Epithelial cell of prostate (primary cell): ENCODE results near the gene PXMP2.
"Not testable (repeated sequence)": the region's sequence is repeated elsewhere in the genome, so short reads cannot be mapped to it uniquely, and the experiment has no call there.

Source experiments
- DNase-seq: peaks from one replicate; pipeline ENCODE4 v3.0.0-alpha.2; 2011; ENCODE audit warnings: low read depth, low spot score
- H3K27ac ChIP-seq: fragments of 450-650 bp; 2 replicates; pipeline ENCODE4 v1.5.1; 2017; ENCODE audit warnings: mild to moderate bottlenecking

PXMP2 gene

DNA sequence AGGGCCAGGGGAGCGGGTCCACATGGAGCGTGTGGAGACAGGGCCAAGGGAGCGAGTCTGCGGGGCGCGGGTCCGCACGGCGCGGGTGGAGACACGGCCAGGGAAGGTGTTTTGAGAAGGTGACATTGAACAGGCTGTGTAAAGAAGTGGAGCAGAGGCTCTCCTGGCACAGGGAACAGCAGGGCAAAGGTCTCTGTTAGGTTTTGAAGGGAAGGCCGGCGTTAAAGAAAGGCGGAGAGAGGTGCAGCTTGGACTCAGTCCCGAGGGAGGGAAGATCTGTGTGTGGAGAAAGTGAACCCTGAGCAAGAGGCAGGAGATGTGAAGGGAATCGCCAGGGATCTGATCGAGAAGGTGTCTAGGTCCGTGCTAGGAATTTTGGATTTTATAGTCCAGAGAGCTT lies 1.8 kb downstream of the PXMP2 start:
- no peak for DNase-seq
- H3K27ac ChIP-seq, result no peak overlapping the region

GRCh38 chr12:132690112-132690511 lies 2.7 kb downstream of the PXMP2 start:
- H3K27ac ChIP-seq, result no peak overlapping the region
- no peak for DNase-seq

GRCh38 chr12:132692030-132692429 lies 4.6 kb downstream of the PXMP2 start:
- not testable (repeated sequence) for DNase-seq, H3K27ac ChIP-seq

DNA sequence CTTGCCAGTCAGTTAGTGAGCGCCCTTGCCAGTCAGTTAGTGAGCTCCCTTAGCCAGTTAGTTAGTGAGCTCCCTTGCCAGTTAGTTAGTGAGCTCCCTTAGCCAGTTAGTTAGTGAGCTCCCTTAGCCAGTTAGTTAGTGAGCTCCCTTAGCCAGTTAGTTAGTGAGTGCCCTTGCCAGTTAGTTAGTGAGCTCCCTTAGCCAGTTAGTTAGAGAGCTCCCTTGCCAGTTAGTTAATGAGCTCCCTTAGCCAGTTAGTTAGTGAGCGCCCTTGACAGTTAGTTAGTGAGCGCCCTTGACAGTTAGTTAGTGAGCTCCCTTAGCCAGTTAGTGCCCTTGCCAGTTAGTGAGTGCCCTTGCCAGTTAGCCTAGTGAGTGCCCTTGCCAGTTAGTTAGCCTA lies 7.5 kb downstream of the PXMP2 start:
- H3K27ac ChIP-seq, DNase-seq: not testable (repeated sequence)

GRCh38 chr12:132695431-132695830 lies 8.0 kb downstream of the PXMP2 start:
- H3K27ac ChIP-seq, result no peak overlapping the region
- DNase-seq, result no peak

GRCh38 chr12:132698341-132698740 lies 11.0 kb downstream of the PXMP2 start:
- no peak for DNase-seq
- no peak overlapping the region for H3K27ac ChIP-seq

- DNase-seq, result no peak
- no peak overlapping the region for H3K27ac ChIP-seq
Measured at GRCh38 chr12:132700212-132700822, 12.9 kb downstream of the PXMP2 start.

GRCh38 chr12:132702640-132703039 lies 15.3 kb downstream of the PXMP2 start:
- no peak overlapping the region for H3K27ac ChIP-seq

DNA sequence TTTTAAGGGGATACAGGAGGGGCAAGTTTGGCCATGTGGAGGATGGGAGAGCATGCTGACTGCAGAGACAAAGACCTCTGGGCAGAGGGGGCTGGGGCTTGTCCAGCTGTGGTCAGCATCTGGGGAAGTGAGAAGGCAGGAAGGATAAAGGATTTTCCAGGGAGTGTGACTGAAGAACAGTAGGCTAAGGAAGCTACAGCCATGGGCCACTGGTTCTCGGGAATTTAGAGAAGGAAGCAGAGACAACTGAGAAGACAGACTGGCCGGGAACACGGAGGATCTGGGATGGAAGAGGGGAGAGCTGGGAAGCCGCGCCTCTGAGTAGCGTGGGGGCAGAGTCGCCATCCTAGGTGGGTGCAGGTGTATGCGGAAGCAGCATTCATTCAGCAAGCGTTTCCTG lies 16.3 kb downstream of the PXMP2 start:
- DNase-seq, result no peak

More at GRCh38 chr12:132702640-132703039, 15.3 kb downstream of the PXMP2 start:
- no peak for DNase-seq

GRCh38 chr12:132707241-132707640 lies 19.9 kb downstream of the PXMP2 start:
- no peak overlapping the region for H3K27ac ChIP-seq
- no peak for DNase-seq

More for the DNA sequence above, 16.3 kb downstream of the PXMP2 start:
- H3K27ac ChIP-seq, result no peak overlapping the region

- H3K27ac ChIP-seq, result no peak overlapping the region
- DNase-seq, result no peak
Measured at GRCh38 chr12:132708150-132708549, 20.8 kb downstream of the PXMP2 start.

DNA sequence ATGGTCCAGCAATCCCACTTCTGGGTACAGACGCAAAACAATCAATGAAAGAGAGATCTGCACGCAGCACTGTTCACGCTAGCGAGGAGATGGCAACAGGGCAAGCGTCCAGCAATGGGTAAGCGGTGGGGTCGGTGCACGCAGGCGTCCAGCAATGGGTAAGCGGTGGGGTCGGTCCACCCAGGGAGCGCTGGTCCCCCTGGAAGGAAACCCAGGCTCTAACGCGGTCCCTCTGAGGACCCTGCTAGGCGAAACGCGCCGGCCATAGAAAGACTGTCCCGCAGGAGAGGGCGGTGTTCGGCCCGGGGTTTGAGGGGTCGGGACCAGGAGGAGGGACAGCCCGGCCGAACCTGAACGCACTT lies 22.6 kb downstream of the PXMP2 start:
- H3K27ac ChIP-seq, result peak overlapping the region; percentile 78
- DNase-seq, result no peak

DNA sequence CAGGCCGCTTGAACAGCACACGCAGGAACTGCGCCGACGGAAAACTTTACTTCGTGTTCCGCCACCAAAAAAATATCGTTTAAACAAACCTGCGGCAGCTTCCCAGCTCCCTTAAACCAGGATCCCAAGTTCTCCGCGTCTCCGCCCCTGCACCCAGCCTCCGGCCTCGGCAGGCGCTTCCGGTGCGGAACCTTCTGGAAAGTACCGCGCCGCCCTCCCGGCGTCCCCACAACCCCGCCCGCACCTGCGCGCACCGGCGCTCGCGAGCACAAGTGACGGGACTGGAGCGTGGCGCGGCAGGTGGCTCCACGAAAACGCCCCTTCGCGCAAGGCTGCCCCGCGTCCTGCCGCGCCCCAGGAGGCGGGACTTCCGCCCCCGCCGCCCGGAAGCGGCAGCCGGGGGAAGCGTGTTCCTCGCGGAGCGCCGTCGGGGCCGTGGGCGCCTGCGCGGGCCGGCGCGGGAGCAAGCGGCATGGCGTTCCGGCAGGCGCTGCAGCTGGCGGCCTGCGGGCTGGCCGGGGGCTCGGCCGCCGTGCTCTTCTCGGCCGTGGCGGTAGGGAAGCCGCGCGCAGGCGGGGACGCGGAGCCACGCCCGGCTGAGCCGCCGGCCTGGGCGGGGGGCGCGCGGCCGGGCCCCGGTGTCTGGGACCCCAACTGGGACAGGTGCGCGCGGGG lies 23.2 kb downstream of the PXMP2 start, which contains the start of gene PGAM5:
Gene PGAM5 (plus strand): TSS at position 438 of the 675 bp plus-strand sequence. CDS start 35 bp downstream, at position 473.
- H3K27ac ChIP-seq, result peak within 1 kb of the TSS; percentile 78
- peak; percentile 66 for DNase-seq

GRCh38 chr12:132711080-132711843 lies 23.9 kb downstream of the PXMP2 start:
- peak overlapping the region; percentile 78 for H3K27ac ChIP-seq
- DNase-seq, result no peak

DNA sequence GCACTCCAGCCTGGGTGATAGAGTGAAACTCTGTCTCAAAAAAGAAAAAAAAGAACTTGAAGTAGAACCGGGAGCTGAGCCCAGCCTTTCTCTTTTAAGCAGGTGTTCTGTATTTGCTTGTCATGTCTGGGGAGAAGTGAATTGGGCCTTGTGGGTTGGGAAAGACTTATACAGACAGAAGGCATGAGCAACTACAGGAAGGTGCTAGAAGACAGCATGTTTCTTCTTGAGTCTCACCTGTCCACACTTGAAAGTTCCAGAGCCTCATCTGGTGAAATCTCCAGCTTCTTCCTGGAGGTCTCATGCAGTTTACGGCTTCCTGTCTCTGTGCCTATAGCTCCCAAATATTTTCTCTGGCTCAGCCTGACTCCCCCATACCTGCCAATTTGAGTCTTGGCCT lies 25.7 kb downstream of the PXMP2 start:
- peak overlapping the region; percentile 63 for H3K27ac ChIP-seq
- DNase-seq, result peak; percentile 82

DNA sequence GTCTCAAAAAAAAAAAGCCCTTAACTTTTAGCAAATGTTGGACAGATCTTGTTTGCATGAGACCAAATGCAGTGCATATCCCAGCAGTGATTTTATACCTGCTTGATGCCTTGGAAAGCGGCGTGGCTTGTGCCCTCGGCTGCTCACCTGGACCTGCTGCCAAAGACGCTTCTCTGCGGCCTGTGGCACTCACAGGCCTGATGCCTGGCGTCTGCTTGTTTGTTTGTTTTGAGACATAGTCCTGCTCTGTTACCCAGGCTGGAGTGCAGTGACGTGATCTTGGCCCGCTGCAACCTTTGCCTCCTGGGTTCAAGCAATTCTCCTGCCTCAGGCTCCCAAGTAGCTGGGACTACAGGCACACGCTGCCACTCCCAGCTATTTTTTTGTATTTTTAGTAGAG lies 28.5 kb downstream of the PXMP2 start:
- DNase-seq, result no peak
- H3K27ac ChIP-seq, result no peak overlapping the region

DNA sequence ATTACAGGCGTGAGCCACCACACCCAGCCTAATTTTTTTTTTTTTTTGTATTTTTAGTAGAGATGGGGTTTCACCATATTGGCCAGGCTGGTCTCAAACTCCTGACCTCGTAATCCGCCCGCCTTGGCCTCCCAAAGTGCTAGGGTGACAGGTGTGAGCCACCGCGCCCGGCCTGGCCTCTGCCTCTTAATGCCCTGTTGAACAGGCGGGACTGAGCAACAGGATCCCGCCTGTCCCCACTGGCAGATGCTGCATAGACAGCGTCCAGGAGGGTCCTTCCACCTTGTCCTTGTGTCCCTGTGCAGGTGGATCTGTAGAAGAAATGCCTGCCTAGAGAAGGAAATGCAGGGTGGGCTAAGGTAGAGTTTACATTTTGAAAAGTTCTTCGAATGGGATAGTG lies 29.0 kb downstream of the PXMP2 start:
- H3K27ac ChIP-seq, result no peak overlapping the region
- no peak for DNase-seq

- DNase-seq, result no peak
- no peak overlapping the region for H3K27ac ChIP-seq
Measured at GRCh38 chr12:132717011-132717410, 29.6 kb downstream of the PXMP2 start.

- no peak overlapping the region for H3K27ac ChIP-seq
- DNase-seq, result no peak
Measured at GRCh38 chr12:132717531-132718387, 30.4 kb downstream of the PXMP2 start.

DNA sequence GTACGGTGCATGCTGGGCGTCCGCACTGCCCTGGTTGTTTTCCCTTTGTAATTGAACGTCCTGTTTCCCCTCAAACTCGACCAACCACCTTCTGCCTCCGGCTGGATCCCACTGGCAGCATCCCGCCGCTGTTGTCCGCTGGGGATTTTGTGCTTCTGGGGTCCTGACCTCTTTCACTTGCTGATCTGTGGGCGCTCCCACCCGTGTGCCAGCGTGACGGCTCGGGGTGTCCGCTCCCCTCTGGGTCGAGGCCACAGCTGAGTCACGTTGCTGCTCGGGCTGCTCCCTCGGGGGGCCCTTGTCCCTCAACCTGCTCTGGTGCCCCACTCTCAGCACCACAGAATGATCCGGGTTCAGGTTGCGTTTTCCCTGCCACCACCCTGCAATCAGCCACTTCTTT lies 31.3 kb downstream of the PXMP2 start:
- no peak for DNase-seq
- H3K27ac ChIP-seq, result no peak overlapping the region
